Measurements from ENCODE around the gene HOXD13.

DNA sequence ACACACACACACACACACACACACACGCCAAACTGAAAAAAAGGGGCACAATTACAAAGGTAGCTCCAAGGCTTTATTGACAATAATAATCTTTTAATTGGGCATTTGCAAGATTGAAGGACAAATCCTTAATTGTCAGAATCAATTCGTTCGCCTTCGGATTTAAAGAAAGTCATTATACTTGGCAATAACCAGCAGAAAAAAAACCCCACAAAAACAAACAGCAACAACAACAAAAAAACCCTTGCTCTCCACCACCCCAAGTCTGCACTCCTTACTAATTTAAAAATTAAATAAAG lies 35.2 kb downstream of the HOXD13 start:
- TF ChIP-seq, protein P1, sequence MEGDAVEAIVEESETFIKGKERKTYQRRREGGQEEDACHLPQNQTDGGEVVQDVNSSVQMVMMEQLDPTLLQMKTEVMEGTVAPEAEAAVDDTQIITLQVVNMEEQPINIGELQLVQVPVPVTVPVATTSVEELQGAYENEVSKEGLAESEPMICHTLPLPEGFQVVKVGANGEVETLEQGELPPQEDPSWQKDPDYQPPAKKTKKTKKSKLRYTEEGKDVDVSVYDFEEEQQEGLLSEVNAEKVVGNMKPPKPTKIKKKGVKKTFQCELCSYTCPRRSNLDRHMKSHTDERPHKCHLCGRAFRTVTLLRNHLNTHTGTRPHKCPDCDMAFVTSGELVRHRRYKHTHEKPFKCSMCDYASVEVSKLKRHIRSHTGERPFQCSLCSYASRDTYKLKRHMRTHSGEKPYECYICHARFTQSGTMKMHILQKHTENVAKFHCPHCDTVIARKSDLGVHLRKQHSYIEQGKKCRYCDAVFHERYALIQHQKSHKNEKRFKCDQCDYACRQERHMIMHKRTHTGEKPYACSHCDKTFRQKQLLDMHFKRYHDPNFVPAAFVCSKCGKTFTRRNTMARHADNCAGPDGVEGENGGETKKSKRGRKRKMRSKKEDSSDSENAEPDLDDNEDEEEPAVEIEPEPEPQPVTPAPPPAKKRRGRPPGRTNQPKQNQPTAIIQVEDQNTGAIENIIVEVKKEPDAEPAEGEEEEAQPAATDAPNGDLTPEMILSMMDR (IDR thresholded peaks at IDR 0.05): no peak
- no peak for TF ChIP-seq POLR2A (IDR thresholded peaks at IDR 0.05)
